ENCODE data around the gene EPHA1.

EPHA1 gene

DNA sequence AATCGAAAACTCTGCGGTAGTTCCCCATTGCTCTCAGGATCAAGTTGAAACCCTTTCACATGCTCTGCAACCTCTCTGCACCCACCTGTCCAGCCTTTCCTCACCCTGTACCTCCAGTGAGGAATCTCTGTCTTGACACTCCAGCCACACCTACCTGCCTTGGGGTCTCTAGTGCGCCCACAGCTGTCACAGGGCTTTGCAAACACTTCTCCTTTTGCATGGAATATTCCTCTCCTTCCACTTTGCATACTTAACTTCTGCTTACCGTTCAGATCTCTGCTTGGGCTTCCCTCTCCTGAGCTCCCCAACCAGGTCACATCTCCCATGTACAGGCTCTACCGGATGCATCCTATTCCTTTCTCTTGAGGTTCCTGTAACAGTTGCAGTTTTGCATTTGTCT, 34.1 kb downstream of the EPHA1 start:
- DNase-seq (ENCODE audit: low read depth in 2 of 2), result no peak

DNA sequence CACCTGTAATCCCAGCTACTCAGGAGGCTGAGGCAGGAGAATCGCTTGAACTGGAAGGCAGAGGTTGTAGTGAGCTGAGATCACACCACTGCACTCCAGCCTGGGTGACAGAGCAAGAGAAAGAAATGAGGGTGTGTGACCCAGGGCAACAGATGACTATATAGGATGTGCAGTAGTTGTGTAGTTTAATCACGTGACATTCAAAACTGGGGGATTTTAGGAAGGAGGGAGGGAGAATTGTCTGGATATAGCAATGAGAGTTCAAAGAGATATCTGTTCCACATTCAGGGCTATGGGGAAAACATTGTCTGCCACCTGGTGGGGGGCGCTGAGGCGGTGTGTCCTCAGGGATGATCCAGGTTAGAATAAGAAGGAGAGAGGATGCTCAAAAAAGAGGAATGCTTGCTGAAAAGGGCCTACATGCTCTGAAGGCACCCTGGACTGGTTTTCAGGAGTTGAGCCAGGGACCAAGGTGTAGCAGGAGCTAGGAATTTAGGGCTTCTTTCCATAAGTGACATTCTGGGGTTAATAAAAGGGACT, 35.3 kb downstream of the EPHA1 start:
- DNase-seq (ENCODE audit: low read depth in 2 of 2), result no peak

GRCh38 chr7:143372070-143372469, 36.6 kb downstream of the EPHA1 start:
- no peak for DNase-seq (ENCODE audit: low read depth in 2 of 2)

- no peak for DNase-seq (ENCODE audit: low read depth in 2 of 2)
These were observed 38.7 kb downstream of the EPHA1 start for GRCh38 chr7:143369678-143370651.

GRCh38 chr7:143368387-143368786, 40.3 kb downstream of the EPHA1 start:
- no peak for DNase-seq (ENCODE audit: low read depth in 2 of 2)

DNA sequence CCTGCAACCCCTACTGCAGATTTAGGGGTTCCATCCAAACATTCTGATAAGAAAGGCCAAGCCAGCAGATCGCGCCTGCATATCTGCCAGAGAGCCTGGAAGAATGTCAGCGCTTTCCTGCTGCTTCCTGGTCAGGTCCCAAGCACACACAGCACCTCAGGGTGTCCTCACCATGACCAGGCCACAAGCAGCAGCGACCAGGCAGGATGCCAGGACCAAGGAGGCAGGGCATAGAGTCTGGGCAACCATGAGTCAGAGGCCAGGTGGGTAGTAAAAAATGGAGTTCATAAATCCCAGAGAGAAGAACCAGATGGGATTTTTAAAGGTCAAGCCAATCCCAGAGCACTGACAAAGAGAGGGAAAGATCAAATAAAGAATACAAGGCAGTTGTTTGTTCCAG, 40.7 kb downstream of the EPHA1 start:
- DNase-seq (ENCODE audit: low read depth in 2 of 2), result no peak

GRCh38 chr7:143363016-143363937, 45.4 kb downstream of the EPHA1 start:
- DNase-seq (ENCODE audit: low read depth in 2 of 2), result no peak

DNA sequence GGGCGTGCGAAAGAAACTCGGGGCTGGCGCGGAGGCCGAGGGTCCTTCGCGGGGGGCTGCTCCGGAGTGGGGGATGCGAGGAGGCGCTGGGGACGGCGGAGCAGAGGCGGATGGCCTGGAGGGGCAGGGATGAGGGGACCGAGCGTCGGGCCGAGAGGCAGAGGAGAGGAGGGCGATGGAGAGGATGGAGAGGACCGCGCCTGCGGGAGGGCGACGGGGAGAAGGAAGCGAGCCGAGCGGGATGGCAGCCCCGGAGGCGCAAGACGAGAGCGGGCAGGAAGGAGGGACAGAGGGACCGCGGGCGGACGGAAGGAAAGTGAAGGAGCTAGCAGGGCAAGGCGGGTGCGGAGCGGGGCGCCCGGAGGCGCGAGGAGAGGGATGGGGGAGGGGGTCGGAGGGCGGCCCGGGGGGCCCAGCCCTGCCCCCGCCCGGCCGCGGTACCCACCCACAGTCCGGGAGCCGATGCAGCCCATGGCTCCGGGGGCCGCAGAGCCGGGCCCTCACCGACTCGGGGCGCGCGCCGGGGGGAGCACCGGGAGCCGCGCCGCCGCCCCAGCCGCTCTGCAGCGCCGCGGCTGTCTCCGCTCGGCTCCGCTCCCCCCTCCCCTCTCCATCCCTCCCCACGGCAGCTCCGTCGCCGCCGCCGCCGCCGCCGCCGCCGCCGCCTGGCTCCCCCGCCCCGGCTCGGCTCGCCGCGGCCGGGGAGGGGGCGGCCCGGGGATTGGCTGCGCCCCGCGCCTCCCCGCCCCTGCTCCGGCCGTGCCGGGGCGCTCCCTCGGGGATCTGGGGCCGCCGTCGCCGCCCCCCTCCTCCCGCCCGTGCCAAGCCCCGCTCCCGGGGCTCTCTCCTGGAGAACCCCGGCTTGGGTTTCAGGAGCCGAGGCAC, 46.3 kb downstream of the EPHA1 start, which contains the start of gene FAM131B:
TSS of gene FAM131B (minus strand) at position 583 of the 885 bp plus-strand sequence. CDS start at position 473, 110 bp downstream.
- DNase-seq (ENCODE audit: low read depth in 2 of 2), result no peak

GRCh38 chr7:143361552-143362130, 47.0 kb downstream of the EPHA1 start:
- DNase-seq (ENCODE audit: low read depth in 2 of 2), result no peak

GRCh38 chr7:143360788-143361551, 47.7 kb downstream of the EPHA1 start:
- DNase-seq (ENCODE audit: low read depth in 2 of 2), result no peak

DNA sequence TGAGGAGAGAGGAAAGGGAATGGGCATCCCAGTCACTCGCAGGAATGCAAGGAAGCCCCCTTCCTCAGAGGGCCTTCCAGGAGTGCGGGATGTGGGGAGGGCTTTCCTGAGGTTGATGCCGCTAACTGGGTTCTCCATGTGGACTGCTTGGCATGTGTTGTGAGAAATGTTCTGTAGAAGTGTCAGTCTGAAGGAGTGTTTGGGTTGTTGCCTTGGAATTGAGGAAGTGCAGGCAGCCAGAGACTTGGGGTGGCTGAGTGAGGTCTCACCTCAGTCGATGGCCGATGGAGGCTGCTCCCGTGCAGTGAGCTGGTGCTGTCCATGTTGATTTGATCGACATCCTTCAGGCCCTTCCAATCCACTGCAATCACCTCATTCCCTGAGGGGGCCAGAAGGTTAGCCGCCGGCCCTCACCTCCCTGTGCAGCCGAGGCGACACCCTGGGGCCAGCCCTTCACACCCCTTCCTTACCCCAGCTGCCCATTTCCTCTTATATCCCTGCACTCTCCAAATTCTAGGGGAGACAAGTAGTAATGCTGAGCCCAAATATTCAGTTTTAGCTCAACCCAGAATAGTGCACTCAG, 48.8 kb downstream of the EPHA1 start:
- DNase-seq (ENCODE audit: low read depth in 2 of 2), result no peak

DNA sequence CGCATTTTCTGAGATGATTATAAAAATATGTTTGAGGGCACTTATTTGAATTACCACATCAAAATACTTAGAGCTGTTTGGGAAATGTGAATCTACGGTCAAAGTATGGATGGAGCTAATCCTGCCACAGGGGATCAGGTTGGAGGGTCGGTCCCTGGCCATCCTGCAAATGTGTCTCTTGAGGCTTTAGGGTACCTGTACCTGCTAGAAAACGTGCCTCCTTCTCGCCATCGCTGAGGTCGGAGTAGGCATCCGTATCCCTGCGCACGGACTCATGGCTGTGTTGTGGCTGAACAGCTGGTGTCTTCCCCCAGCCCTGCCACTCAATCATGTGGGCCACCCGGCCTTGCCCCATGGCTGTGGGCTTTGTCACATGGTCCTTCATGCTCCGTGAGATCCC, 50.0 kb downstream of the EPHA1 start:
- DNase-seq (ENCODE audit: low read depth in 2 of 2), result no peak

GRCh38 chr7:143356414-143357050, 52.1 kb downstream of the EPHA1 start:
- no peak for DNase-seq (ENCODE audit: low read depth in 2 of 2)

GRCh38 chr7:143355450-143356385, 52.9 kb downstream of the EPHA1 start:
- no peak for DNase-seq (ENCODE audit: low read depth in 2 of 2)

GRCh38 chr7:143354965-143355364, 53.7 kb downstream of the EPHA1 start:
- DNase-seq (ENCODE audit: low read depth in 2 of 2), result no peak

DNA sequence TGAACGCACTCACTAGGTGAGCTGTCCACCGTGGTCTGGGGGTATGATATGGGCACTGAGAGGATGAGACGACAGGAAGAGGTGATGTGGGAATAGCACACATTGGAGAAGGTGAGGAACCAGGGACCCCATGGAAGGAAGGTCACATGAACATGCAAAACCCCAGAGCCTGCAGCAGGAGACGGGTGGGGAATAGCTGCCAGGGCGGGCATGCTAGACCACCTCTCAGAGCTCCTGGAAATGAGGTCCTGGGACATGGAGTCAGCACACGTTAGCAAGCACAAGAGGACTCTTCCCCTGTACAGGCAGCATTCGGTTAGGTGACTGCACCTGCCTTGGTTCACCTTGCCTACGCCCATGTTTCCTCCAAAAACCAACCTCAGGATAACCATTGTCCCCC, 54.3 kb downstream of the EPHA1 start:
- DNase-seq (ENCODE audit: low read depth in 2 of 2), result no peak

GRCh38 chr7:143352531-143353002, 56.1 kb downstream of the EPHA1 start:
- no peak for DNase-seq (ENCODE audit: low read depth in 2 of 2)

GRCh38 chr7:143351574-143351973, 57.1 kb downstream of the EPHA1 start:
- no peak for DNase-seq (ENCODE audit: low read depth in 2 of 2)

All from activated CD8-positive, alpha-beta memory T cell treated with anti-CD3 and anti-CD28 coated beads for 4 hours (primary cell).